Measurements from ENCODE around the gene RBPJ. TPM values are rescaled to one million over a fixed set of nuclear protein-coding genes. Genes with fewer than 3 reads are reported as not detected.
"Not testable (repeated sequence)": the region's sequence is repeated elsewhere in the genome, so short reads cannot be mapped to it uniquely, and the experiment has no call there.

RBPJ gene
- polyA plus RNA-seq, 12 donors: 65.2 to 155 (median 93.0) TPM

GRCh38 chr4:26331380-26331950, 10.7 kb downstream of the RBPJ start:
- no peak for DNase-seq

GRCh38 chr4:26334366-26334765, 13.6 kb downstream of the RBPJ start:
- DNase-seq: no peak

GRCh38 chr4:26337612-26338011, 16.8 kb downstream of the RBPJ start:
- DNase-seq: no peak

- no peak for DNase-seq
These were observed 21.7 kb downstream of the RBPJ start for GRCh38 chr4:26342328-26343037.

- DNase-seq: no peak
These were observed 22.2 kb downstream of the RBPJ start for GRCh38 chr4:26343038-26343398.

- DNase-seq: no peak
These were observed 24.2 kb downstream of the RBPJ start for GRCh38 chr4:26344901-26345564.

GRCh38 chr4:26345565-26345938, 24.7 kb downstream of the RBPJ start:
- no peak for DNase-seq

GRCh38 chr4:26346203-26346620, 25.4 kb downstream of the RBPJ start:
- no peak for DNase-seq

- no peak for DNase-seq
These were observed 28.7 kb downstream of the RBPJ start for GRCh38 chr4:26349496-26349895.

- no peak for DNase-seq
These were observed 30.9 kb downstream of the RBPJ start for GRCh38 chr4:26351685-26352084.

- DNase-seq: no peak
These were observed 33.7 kb downstream of the RBPJ start for GRCh38 chr4:26354491-26354890.

GRCh38 chr4:26355392-26356052, 34.7 kb downstream of the RBPJ start:
- no peak for DNase-seq

- DNase-seq: no peak
These were observed 35.3 kb downstream of the RBPJ start for GRCh38 chr4:26356081-26356501.

GRCh38 chr4:26359521-26359920, 38.7 kb downstream of the RBPJ start:
- not testable (repeated sequence) for DNase-seq

- no peak for DNase-seq
These were observed 39.5 kb downstream of the RBPJ start for GRCh38 chr4:26360273-26360672.

GRCh38 chr4:26360864-26361263, 40.0 kb downstream of the RBPJ start:
- no peak for DNase-seq

GRCh38 chr4:26361297-26361696, 40.5 kb downstream of the RBPJ start:
- DNase-seq: no peak

- DNase-seq: no peak
These were observed 42.1 kb downstream of the RBPJ start for GRCh38 chr4:26362745-26363439.

GRCh38 chr4:26365537-26366150, 44.8 kb downstream of the RBPJ start:
- no peak for DNase-seq

- peak; percentile 32 for DNase-seq
These were observed 47.0 kb downstream of the RBPJ start for GRCh38 chr4:26367811-26368210.

- DNase-seq: no peak
These were observed 47.9 kb downstream of the RBPJ start for GRCh38 chr4:26368685-26369084.

- no peak for DNase-seq
These were observed 48.3 kb downstream of the RBPJ start for GRCh38 chr4:26369132-26369531.
